Neural cell (in vitro differentiated cells): ENCODE measurements around the gene MYBBP1A. TPM values are rescaled to one million over a fixed set of nuclear protein-coding genes. Genes with fewer than 3 reads are reported as not detected.

Experiments used
- H2AFZ ChIP-seq: fragments of 200-600, 300-800 bp; sonication (generic), shearing (Covaris generic); 2 replicates; pipeline ENCODE4 v1.6.0; 2014; ENCODE audit warnings: low read depth, mild to moderate bottlenecking, antibody characterized with exemption, low read length, moderate library complexity
- H3F3A ChIP-seq: fragments of 200-600 bp; shearing (Covaris generic); 2 replicates; pipeline ENCODE4 v1.6.1; 2016; ENCODE audit warnings: mild to moderate bottlenecking, moderate library complexity, mixed read lengths, antibody characterized with exemption, low read length; ENCODE audit not compliant: insufficient read depth, poor library complexity, severe bottlenecking
- H3K27ac ChIP-seq: fragments of 200-600, 300-800 bp; sonication (generic), shearing (Covaris generic); 2 replicates; pipeline ENCODE4 v1.5.1; 2014; ENCODE audit warnings: mild to moderate bottlenecking, low read length, moderate library complexity
- H3K27me3 ChIP-seq: fragments of 300-800, 200-600 bp; sonication (generic), shearing (Covaris generic); 2 replicates; pipeline ENCODE4 v1.6.0; 2014; ENCODE audit warnings: mild to moderate bottlenecking, low read depth, low read length, moderate library complexity; ENCODE audit not compliant: insufficient read depth
- H3K36me3 ChIP-seq: fragments of 300-800, 200-600 bp; sonication (generic), shearing (Covaris generic); 2 replicates; pipeline ENCODE4 v1.5.1; 2014; ENCODE audit warnings: mild to moderate bottlenecking, antibody characterized with exemption, low read length, moderate library complexity; ENCODE audit not compliant: insufficient read depth
- H3K4me2 ChIP-seq: fragments of 300-800, 200-600 bp; sonication (generic), shearing (Covaris generic); 2 replicates; pipeline ENCODE4 v1.6.0; 2014; ENCODE audit warnings: mild to moderate bottlenecking, low read length
- H3K4me3 ChIP-seq: fragments of 300-800, 200-600 bp; sonication (generic), shearing (Covaris generic); 2 replicates; pipeline ENCODE4 v1.5.1; 2014; ENCODE audit warnings: mild to moderate bottlenecking, low read length, moderate library complexity
- H3K79me2 ChIP-seq: fragments of 200-600 bp; shearing (Covaris generic); replicated peaks from 2 replicates; pipeline ENCODE4 v1.6.0; 2014; ENCODE audit warnings: mild to moderate bottlenecking, low read length, moderate library complexity; ENCODE audit not compliant: insufficient read depth
- H3K9ac ChIP-seq: fragments of 300-800, 200-600 bp; sonication (generic), shearing (Covaris generic); 2 replicates; pipeline ENCODE4 v1.6.1; 2016; ENCODE audit warnings: mild to moderate bottlenecking, low read length, mixed read lengths
- H3K9me2 ChIP-seq: fragments of 200-600 bp; shearing (Covaris generic); 2 replicates; pipeline ENCODE4 v1.6.1; 2016; ENCODE audit warnings: mild to moderate bottlenecking, low read length, mixed read lengths; ENCODE audit not compliant: insufficient read depth
- H3K9me3 ChIP-seq: fragments of 200-600, 300-800 bp; sonication (generic), shearing (Covaris generic); 2 replicates; pipeline ENCODE4 v1.6.1; 2016; ENCODE audit warnings: mild to moderate bottlenecking, mixed run types, low read length, moderate library complexity, mixed read lengths
- H4K20me1 ChIP-seq: fragments of 200-600 bp; shearing (Covaris generic); 2 replicates; pipeline ENCODE4 v1.6.1; 2016; ENCODE audit warnings: mild to moderate bottlenecking, mixed run types; ENCODE audit not compliant: insufficient read depth
- CTCF ChIP-seq: fragments of 450-650 bp; IDR thresholded peaks from 2 replicates; pipeline ENCODE4 v1.5.1; 2014; ENCODE audit warnings: antibody characterized with exemption, mild to moderate bottlenecking, moderate library complexity; ENCODE audit not compliant: poor library complexity, severe bottlenecking
- EP300 ChIP-seq: fragments of 450-650 bp; conservative IDR thresholded peaks from 2 replicates; pipeline ENCODE4 v1.6.1; 2014; ENCODE audit warnings: antibody characterized with exemption, mild to moderate bottlenecking, moderate library complexity; ENCODE audit not compliant: poor library complexity, severe bottlenecking
- EZH2 ChIP-seq: fragments of 200-600, 300-800 bp; shearing (Covaris generic), sonication (generic); IDR thresholded peaks from 2 replicates; pipeline ENCODE4 v1.6.1; 2014; ENCODE audit warnings: antibody characterized with exemption, low read length, borderline replicate concordance, mild to moderate bottlenecking; ENCODE audit not compliant: insufficient read depth, poor library complexity, severe bottlenecking
- MXI1 ChIP-seq: fragments of 450-650 bp; conservative IDR thresholded peaks from 2 replicates; pipeline ENCODE4 v1.6.1; 2014; ENCODE audit warnings: antibody characterized with exemption, mild to moderate bottlenecking; ENCODE audit not compliant: poor library complexity, severe bottlenecking
- POLR2AphosphoS5 ChIP-seq: IDR thresholded peaks from 2 replicates; pipeline ENCODE4 v1.6.1; 2012
- RAD21 ChIP-seq: fragments of 450-650 bp; conservative IDR thresholded peaks from 2 replicates; pipeline ENCODE4 v1.6.1; 2014; ENCODE audit warnings: antibody characterized with exemption, mild to moderate bottlenecking, moderate library complexity
- REST ChIP-seq: IDR thresholded peaks from 2 replicates; pipeline ENCODE4 v1.6.1; 2012; ENCODE audit warnings: borderline replicate concordance
- SMC3 ChIP-seq: fragments of 450-650 bp; conservative IDR thresholded peaks from 2 replicates; pipeline ENCODE4 v1.6.1; 2014; ENCODE audit warnings: antibody characterized with exemption, mild to moderate bottlenecking, moderate library complexity; ENCODE audit not compliant: poor library complexity
- TAF1 ChIP-seq: IDR thresholded peaks from 2 replicates; pipeline ENCODE4 v1.6.1; 2012; ENCODE audit warnings: low read depth
- polyA plus RNA-seq: library from polyadenylated mRNA; depleted of rRNA; stranded (reverse); fragments of >200 nt; gene quantifications from 2 replicates; pipeline ENCODE4 v1.2.3, GENCODE V29; 2014

MYBBP1A gene
- polyA plus RNA-seq, 1 donor from 2014 or later = 15.6 TPM

GRCh38 chr17:4506175-4506813, 48.9 kb downstream of the MYBBP1A start:
- Histone ChIP-seq H3K4me2 (no peak overlapping the region), H4K20me1 (no peaks in the 10 kb centered on the region), H3K4me3 (no peak overlapping the region), H3K27me3 (no peaks in the 10 kb centered on the region), H3F3A (no peaks in the 10 kb centered on the region), H3K9me3 (no peaks in the 10 kb centered on the region), H2AFZ (no peak overlapping the region), H3K36me3 (no peaks in the 10 kb centered on the region), H3K9me2 (no peaks in the 10 kb centered on the region), H3K79me2 (no peaks in the 10 kb centered on the region), H3K9ac (no peak overlapping the region), H3K27ac (no peak overlapping the region)
- TF ChIP-seq MXI1 = no peak
- no peak for TF ChIP-seq REST
- no peak for TF ChIP-seq TAF1
- no peak for TF ChIP-seq EZH2
- TF ChIP-seq RAD21 = no peak
- no peak for TF ChIP-seq CTCF
- TF ChIP-seq SMC3 = no peak
- no peak for TF ChIP-seq POLR2AphosphoS5
- no peak for TF ChIP-seq EP300

GRCh38 chr17:4505187-4505586, 50.0 kb downstream of the MYBBP1A start:
- no peaks in the 10 kb centered on the region for H3K9me3 ChIP-seq
- no peak overlapping the region for H3K4me2 ChIP-seq
- peaks cover 2% of the 10 kb centered on the region for H3K27me3 ChIP-seq
- peaks cover 9% of the 10 kb centered on the region for H3K79me2 ChIP-seq
- H3F3A ChIP-seq = no peaks in the 10 kb centered on the region
- H3K36me3 ChIP-seq = no peaks in the 10 kb centered on the region
- H4K20me1 ChIP-seq = no peaks in the 10 kb centered on the region
- H3K4me3 ChIP-seq = no peak overlapping the region
- H2AFZ ChIP-seq = no peak overlapping the region
- no peak overlapping the region for H3K27ac ChIP-seq
- no peak overlapping the region for H3K9ac ChIP-seq
- no peaks in the 10 kb centered on the region for H3K9me2 ChIP-seq
- TF ChIP-seq EP300 (no peak), SMC3 (no peak), TAF1 (no peak), POLR2AphosphoS5 (no peak), MXI1 (no peak), RAD21 (no peak), EZH2 (no peak), REST (no peak), CTCF (no peak)
